ENCODE data around the gene OR2G6. TPM values are rescaled to one million over a fixed set of nuclear protein-coding genes. Genes with fewer than 3 reads are reported as not detected.
"Not testable (repeated sequence)": the region's sequence is repeated elsewhere in the genome, so short reads cannot be mapped to it uniquely, and the experiment has no call there.

OR2G6 gene
- polyA plus RNA-seq (not detected in 3 replicates), polyA minus RNA-seq (not detected in 3 replicates)
- not detected for polyA plus RNA-seq (2011; ENCODE audit: low read depth)
- not detected in 2 replicates for polyA plus RNA-seq (2011; cell fraction: cytosol; rRNA removed)
- polyA plus RNA-seq (2011; cell fraction: nucleus; rRNA removed), result not detected in 2 replicates
- not detected in 2 replicates for polyA plus RNA-seq (2012; ENCODE audit: low replicate concordance)
- not detected for polyA minus RNA-seq (2011; cell fraction: cytosol; rRNA and poly(A)+ RNA removed)
- not detected in 2 replicates for polyA minus RNA-seq (2011; cell fraction: nucleus; rRNA and poly(A)+ RNA removed)

- not testable (repeated sequence) for FAIRE-seq
Measured at GRCh38 chr1:248507773-248508172, at the start of gene OR2G6. OR2G6 (plus strand) TSS chr1:248508073; CDS start chr1:248521647, 13,574 bp downstream.

DNA sequence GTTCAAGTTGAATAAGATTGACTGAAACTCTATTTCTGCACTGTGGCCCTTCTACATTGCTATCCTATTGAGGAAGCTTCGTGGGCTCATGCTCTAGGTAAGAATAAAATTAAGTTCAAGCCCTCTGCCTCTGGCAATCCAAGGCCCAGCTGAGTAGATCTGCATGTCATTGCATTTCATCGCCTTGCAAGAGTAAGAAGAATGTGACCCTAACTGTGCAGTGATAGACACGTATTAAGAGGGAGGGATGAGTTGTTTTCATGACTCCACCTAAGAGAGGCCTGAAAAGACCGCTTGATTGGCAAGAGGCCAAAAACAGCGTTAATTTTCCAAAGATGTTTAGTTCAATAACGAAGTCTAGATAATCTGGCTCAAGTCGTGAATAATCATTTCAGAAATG lies 48.8 kb upstream of the OR2G6 start:
- H3K27ac ChIP-seq (ENCODE audit: control insufficient read depth, insufficient read depth, low read length); H3K79me2 ChIP-seq (ENCODE audit: control insufficient read depth, insufficient read depth, low read length); H3K9me1 ChIP-seq (ENCODE audit: control insufficient read depth, extremely low read depth, insufficient read depth, low read length); H4K20me1 ChIP-seq (ENCODE audit: control insufficient read depth, extremely low read depth, insufficient read depth, low read length); H3K9me3 ChIP-seq (ENCODE audit: control insufficient read depth, low read depth, low read length); dilution Hi-C loops (cut with MboI; ENCODE audit: extremely low pct_ligation_motif_present, low sequenced_read_pairs); H3K4me3 ChIP-seq (ENCODE audit: control insufficient read depth in 2 of 3, extremely low read depth in 1 of 3, insufficient read depth in 2 of 3, low read depth in 1 of 3, low read length in 3 of 3); DNase-seq (ENCODE audit: low read depth, low spot score); H3K4me2 ChIP-seq (ENCODE audit: control insufficient read depth, extremely low read depth, insufficient read depth, low read depth, low read length); H3K27me3 ChIP-seq (ENCODE audit: control insufficient read depth, extremely low read depth, insufficient read depth, low read length); H2AFZ ChIP-seq (ENCODE audit: control insufficient read depth, low read length); H3K9ac ChIP-seq (ENCODE audit: control insufficient read depth, extremely low read depth, insufficient read depth, low read length); H3K36me3 ChIP-seq (ENCODE audit: control insufficient read depth in 2 of 2, extremely low read depth in 1 of 2, insufficient read depth in 2 of 2, low read length in 2 of 2); FAIRE-seq; H3K4me1 ChIP-seq (ENCODE audit: control insufficient read depth, extremely low read depth, insufficient read depth, low read length): not testable (repeated sequence)

More at GRCh38 chr1:248507773-248508172, at the start of gene OR2G6:
- H3K36me3 ChIP-seq (ENCODE audit: control insufficient read depth in 2 of 2, extremely low read depth in 1 of 2, insufficient read depth in 2 of 2, low read length in 2 of 2); H3K79me2 ChIP-seq (ENCODE audit: control insufficient read depth, insufficient read depth, low read length); H3K27me3 ChIP-seq (ENCODE audit: control insufficient read depth, extremely low read depth, insufficient read depth, low read length); H3K27ac ChIP-seq (ENCODE audit: control insufficient read depth, insufficient read depth, low read length); H4K20me1 ChIP-seq (ENCODE audit: control insufficient read depth, extremely low read depth, insufficient read depth, low read length); H3K4me2 ChIP-seq (ENCODE audit: control insufficient read depth, extremely low read depth, insufficient read depth, low read depth, low read length); DNase-seq (ENCODE audit: low read depth, low spot score); H3K4me1 ChIP-seq (ENCODE audit: control insufficient read depth, extremely low read depth, insufficient read depth, low read length); H3K9me3 ChIP-seq (ENCODE audit: control insufficient read depth, low read depth, low read length); H2AFZ ChIP-seq (ENCODE audit: control insufficient read depth, low read length); H3K9me1 ChIP-seq (ENCODE audit: control insufficient read depth, extremely low read depth, insufficient read depth, low read length); H3K4me3 ChIP-seq (ENCODE audit: control insufficient read depth in 2 of 3, extremely low read depth in 1 of 3, insufficient read depth in 2 of 3, low read depth in 1 of 3, low read length in 3 of 3); dilution Hi-C loops (cut with MboI; ENCODE audit: extremely low pct_ligation_motif_present, low sequenced_read_pairs); H3K9ac ChIP-seq (ENCODE audit: control insufficient read depth, extremely low read depth, insufficient read depth, low read length): not testable (repeated sequence)

DNA sequence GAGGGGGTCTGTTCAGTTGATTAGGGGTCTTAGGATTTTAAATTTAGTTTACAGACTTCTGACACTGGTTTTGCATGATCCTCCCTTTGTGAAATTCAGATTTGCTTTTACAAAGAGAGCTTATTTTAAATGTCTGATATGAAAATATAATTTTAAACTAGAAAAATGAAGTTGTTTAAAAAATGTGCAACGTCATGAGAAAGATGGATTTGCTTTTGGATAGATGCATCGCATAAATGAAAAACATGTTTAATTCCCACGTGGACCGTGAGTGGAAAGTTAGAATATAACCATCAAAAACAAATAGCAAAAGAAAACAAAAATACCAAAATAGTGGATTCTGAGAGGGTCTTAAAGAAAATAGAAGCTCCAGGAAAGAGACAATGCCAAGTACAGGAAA lies 36.7 kb upstream of the OR2G6 start:
- FAIRE-seq (no peak), DNase-seq (ENCODE audit: low read depth, low spot score) (no peak)
- Histone ChIP-seq H2AFZ (ENCODE audit: control insufficient read depth, low read length) (no peak overlapping the region), H3K9ac (ENCODE audit: control insufficient read depth, extremely low read depth, insufficient read depth, low read length) (no peak overlapping the region), H3K4me3 (ENCODE audit: control insufficient read depth in 2 of 3, extremely low read depth in 1 of 3, insufficient read depth in 2 of 3, low read depth in 1 of 3, low read length in 3 of 3) (no peak overlapping the region), H3K4me2 (ENCODE audit: control insufficient read depth, extremely low read depth, insufficient read depth, low read depth, low read length) (no peak overlapping the region), H4K20me1 (ENCODE audit: control insufficient read depth, extremely low read depth, insufficient read depth, low read length) (no peaks in the 10 kb centered on the region), H3K9me1 (ENCODE audit: control insufficient read depth, extremely low read depth, insufficient read depth, low read length) (no peaks in the 10 kb centered on the region), H3K9me3 (ENCODE audit: control insufficient read depth, low read depth, low read length) (no peaks in the 10 kb centered on the region), H3K27ac (ENCODE audit: control insufficient read depth, insufficient read depth, low read length) (no peak overlapping the region), H3K27me3 (ENCODE audit: control insufficient read depth, extremely low read depth, insufficient read depth, low read length) (no peaks in the 10 kb centered on the region), H3K36me3 (ENCODE audit: control insufficient read depth in 2 of 2, extremely low read depth in 1 of 2, insufficient read depth in 2 of 2, low read length in 2 of 2) (no peaks in the 10 kb centered on the region), H3K79me2 (ENCODE audit: control insufficient read depth, insufficient read depth, low read length) (no peaks in the 10 kb centered on the region), H3K4me1 (ENCODE audit: control insufficient read depth, extremely low read depth, insufficient read depth, low read length) (no peaks in the 10 kb centered on the region)
- TF ChIP-seq CTCF (optimal IDR thresholded peaks at IDR 0.05 in 1 of 3, IDR thresholded peaks at IDR 0.05 in 1 of 3, conservative IDR thresholded peaks at IDR 0.05 in 1 of 3; ENCODE audit: extremely low read depth in 1 of 3, insufficient read depth in 2 of 3, low read length in 3 of 3) (no peak), EZH2 (IDR thresholded peaks at IDR 0.05; ENCODE audit: low read length) (no peak)
- dilution Hi-C loops (cut with MboI; ENCODE audit: extremely low pct_ligation_motif_present, low sequenced_read_pairs), result no loop called here

GRCh38 chr1:248472111-248472510 lies 35.8 kb upstream of the OR2G6 start:
- H4K20me1 ChIP-seq (ENCODE audit: control insufficient read depth, extremely low read depth, insufficient read depth, low read length); H3K9ac ChIP-seq (ENCODE audit: control insufficient read depth, extremely low read depth, insufficient read depth, low read length); H3K27me3 ChIP-seq (ENCODE audit: control insufficient read depth, extremely low read depth, insufficient read depth, low read length); dilution Hi-C loops (cut with MboI; ENCODE audit: extremely low pct_ligation_motif_present, low sequenced_read_pairs); H2AFZ ChIP-seq (ENCODE audit: control insufficient read depth, low read length); FAIRE-seq; H3K4me1 ChIP-seq (ENCODE audit: control insufficient read depth, extremely low read depth, insufficient read depth, low read length); H3K79me2 ChIP-seq (ENCODE audit: control insufficient read depth, insufficient read depth, low read length); H3K9me1 ChIP-seq (ENCODE audit: control insufficient read depth, extremely low read depth, insufficient read depth, low read length); H3K4me2 ChIP-seq (ENCODE audit: control insufficient read depth, extremely low read depth, insufficient read depth, low read depth, low read length); H3K27ac ChIP-seq (ENCODE audit: control insufficient read depth, insufficient read depth, low read length); H3K36me3 ChIP-seq (ENCODE audit: control insufficient read depth in 2 of 2, extremely low read depth in 1 of 2, insufficient read depth in 2 of 2, low read length in 2 of 2); H3K4me3 ChIP-seq (ENCODE audit: control insufficient read depth in 2 of 3, extremely low read depth in 1 of 3, insufficient read depth in 2 of 3, low read depth in 1 of 3, low read length in 3 of 3); H3K9me3 ChIP-seq (ENCODE audit: control insufficient read depth, low read depth, low read length); DNase-seq (ENCODE audit: low read depth, low spot score): not testable (repeated sequence)

Data from keratinocyte (primary cell).